Articular chondrocyte of knee joint (primary cell): Measurements from ENCODE around the gene SPDYE6. TPM values are rescaled to one million over a fixed set of nuclear protein-coding genes. Genes with fewer than 3 reads are reported as not detected.

ENCODE experiments used
- small RNA-seq: library from RNA; depleted of rRNA; stranded (forward); fragments of <200 nt; gene quantifications from one replicate; pipeline ENCODE3, GENCODE V24; 2012
- total RNA-seq: library from RNA; depleted of rRNA; stranded (reverse); fragments of >200 nt; gene quantifications from 2 replicates; pipeline ENCODE4 v1.2.3, GENCODE V29; 2012

SPDYE6 gene
- total RNA-seq, result not detected in 2 replicates

GRCh38 chr7:102356344-102356743 is at the start of gene SPDYE6:
Gene SPDYE6, minus strand, starts transcription at chr7:102356444. Its CDS starts 421 bp downstream, at chr7:102356023.

GRCh38 chr7:102395873-102396709 is 39.8 kb upstream of the SPDYE6 start, which contains the start of gene PRKRIP1:
Gene PRKRIP1, plus strand, starts transcription at chr7:102396363. Its CDS starts 49 bp downstream, at chr7:102396412.

Small RNA genes within 50 kb of the gene (small RNA-seq; reads per million reads assigned to genes)
- gene AC091390.4 (not detected), gene MIR548O (not detected), gene RF00019 (not detected)

Other genes starting within 250 kb of the SPDYE6 start
- gene SH2B2, start 69.6 kb downstream of the SPDYE6 start, total RNA-seq, result 1.3 and 2.5 TPM in 2 replicates
- 15.7 and 17.6 TPM in 2 replicates for gene PRKRIP1, start 39.9 kb upstream of the SPDYE6 start, total RNA-seq
- 34.8 and 42.3 TPM in 2 replicates for gene ORAI2, start 77.1 kb upstream of the SPDYE6 start, total RNA-seq
- 9.5 and 12.1 TPM in 2 replicates for gene ALKBH4, start 108.4 kb upstream of the SPDYE6 start, total RNA-seq
- 8.5 and 9.9 TPM in 2 replicates for gene LRWD1, start 108.5 kb upstream of the SPDYE6 start, total RNA-seq
- gene POLR2J, start 122.5 kb upstream of the SPDYE6 start, total RNA-seq, result 20.5 and 35.3 TPM in 2 replicates
- gene RASA4B, start 161.3 kb upstream of the SPDYE6 start, total RNA-seq, result 0.76 and 2.4 TPM in 2 replicates
- gene UPK3BL2, start 187.3 kb upstream of the SPDYE6 start, total RNA-seq, result 0.54 and 1.3 TPM in 2 replicates
- 0.13 TPM in 1 of 2 replicates, not detected in the other for gene SPDYE2, start 194.8 kb upstream of the SPDYE6 start, total RNA-seq
- 46.7 and 58.3 TPM in 2 replicates for gene POLR2J3, start 216.1 kb upstream of the SPDYE6 start, total RNA-seq